Gastroesophageal sphincter (tissue), 3 donors: Measurements from ENCODE around the gene STARD3NL.
"Not testable (repeated sequence)": the region's sequence is repeated elsewhere in the genome, so short reads cannot be mapped to it uniquely, and the experiment has no call there.

Experiments
- EP300 ChIP-seq: sonication (generic); formaldehyde crosslinking; IDR thresholded peaks from one replicate; pipeline ENCODE4 v1.6.1; 2017; ENCODE audit warnings: antibody characterized with exemption, mild to moderate bottlenecking
- POLR2A ChIP-seq, 2 donors: fragments of 450-650 bp; IDR thresholded peaks; one replicate each; pipeline ENCODE4 v1.6.1; 2017; ENCODE audit warnings: antibody characterized with exemption in 2 of 2, mild to moderate bottlenecking in 2 of 2, moderate library complexity in 1 of 2
- POLR2AphosphoS5 ChIP-seq: sonication (generic); formaldehyde crosslinking; IDR thresholded peaks from one replicate; pipeline ENCODE4 v1.6.1; 2017; ENCODE audit warnings: antibody characterized with exemption
- TF ChIP-seq, protein P1 (sequence below), 4 experiments: fragments of 200-600 bp in 2 of 4; fragments of 450-650 bp in 2 of 4; sonication (generic) in 1 of 4; IDR thresholded peaks; one replicate each; pipeline ENCODE4 v1.5.1; 2017 to 2019; ENCODE audit warnings: antibody characterized with exemption in 4 of 4, mild to moderate bottlenecking in 2 of 4, moderate library complexity in 2 of 4

DNA sequence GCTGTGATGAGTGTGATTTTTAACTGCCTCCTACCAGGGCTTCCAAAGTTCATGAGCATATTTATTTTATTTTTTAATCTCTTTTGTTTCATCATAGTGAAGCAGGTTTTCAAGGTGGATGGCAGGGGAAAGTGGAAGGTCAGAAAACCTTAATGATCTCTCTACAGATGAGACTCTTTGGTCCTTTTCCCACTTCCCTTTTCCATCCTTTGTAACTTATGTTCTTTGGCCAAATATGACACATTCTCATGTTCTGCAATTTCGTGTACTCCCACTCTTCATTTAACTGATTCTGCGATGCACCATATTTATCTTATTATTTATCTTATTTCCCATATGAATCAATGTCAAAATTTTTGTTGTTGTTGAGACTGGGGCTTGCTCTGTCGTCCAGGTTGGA is 87.9 kb downstream of the STARD3NL start:
- TF ChIP-seq, protein P1, sequence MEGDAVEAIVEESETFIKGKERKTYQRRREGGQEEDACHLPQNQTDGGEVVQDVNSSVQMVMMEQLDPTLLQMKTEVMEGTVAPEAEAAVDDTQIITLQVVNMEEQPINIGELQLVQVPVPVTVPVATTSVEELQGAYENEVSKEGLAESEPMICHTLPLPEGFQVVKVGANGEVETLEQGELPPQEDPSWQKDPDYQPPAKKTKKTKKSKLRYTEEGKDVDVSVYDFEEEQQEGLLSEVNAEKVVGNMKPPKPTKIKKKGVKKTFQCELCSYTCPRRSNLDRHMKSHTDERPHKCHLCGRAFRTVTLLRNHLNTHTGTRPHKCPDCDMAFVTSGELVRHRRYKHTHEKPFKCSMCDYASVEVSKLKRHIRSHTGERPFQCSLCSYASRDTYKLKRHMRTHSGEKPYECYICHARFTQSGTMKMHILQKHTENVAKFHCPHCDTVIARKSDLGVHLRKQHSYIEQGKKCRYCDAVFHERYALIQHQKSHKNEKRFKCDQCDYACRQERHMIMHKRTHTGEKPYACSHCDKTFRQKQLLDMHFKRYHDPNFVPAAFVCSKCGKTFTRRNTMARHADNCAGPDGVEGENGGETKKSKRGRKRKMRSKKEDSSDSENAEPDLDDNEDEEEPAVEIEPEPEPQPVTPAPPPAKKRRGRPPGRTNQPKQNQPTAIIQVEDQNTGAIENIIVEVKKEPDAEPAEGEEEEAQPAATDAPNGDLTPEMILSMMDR (IDR thresholded peaks at IDR 0.05), result not testable (repeated sequence)
- TF ChIP-seq POLR2A (IDR thresholded peaks at IDR 0.05); POLR2AphosphoS5; EP300: not testable (repeated sequence)
